ENCODE measurements around the gene HTR6. TPM values are rescaled to one million over a fixed set of nuclear protein-coding genes. Genes with fewer than 3 reads are reported as not detected.

HTR6 gene
- total and polyA plus RNA-seq, 2 experiments from 2014 or later, result not detected

- 0 to 10% methylated on average over 1 of the region's 1 CpG for WGBS, 2 experiments (ENCODE audit: low coverage in 1 of 2, low lambda C conversion rate in 2 of 2, missing lambda C conversion rate in 2 of 2)
- in situ Hi-C loops (cut with MboI), result no loop called here
- Histone ChIP-seq H3K36me3 (ENCODE audit: low read depth) (peaks cover 16% of the 10 kb centered on the region), H3K9me2 (ENCODE audit: insufficient read depth) (no peaks in the 10 kb centered on the region), H3K4me2 (ENCODE audit: unreplicated experiment) (peak overlapping the region; percentile 52), H4K20me1 (ENCODE audit: insufficient read depth) (no peaks in the 10 kb centered on the region), H2AFZ (no peak overlapping the region), H3K79me2 (ENCODE audit: insufficient read depth) (peaks cover 63% of the 10 kb centered on the region), H3K4me1 (ENCODE audit: insufficient read depth) (peaks cover 57% of the 10 kb centered on the region), H3K9ac (peak overlapping the region; percentile 29; the same call in 1 of the 2 replicates), H3F3A (ENCODE audit: insufficient read depth) (peaks cover 61% of the 10 kb centered on the region), H3K27me3 (replicated peaks; ENCODE audit: insufficient read depth) (no peaks in the 10 kb centered on the region), H3K9me3 (ENCODE audit: low read depth) (no peaks in the 10 kb centered on the region), H3K27ac (peak overlapping the region; percentile 79), H3K4me3 (peak overlapping the region; percentile 41)
- DNase-seq, result peak; percentile 90
- TF ChIP-seq EZH2 (IDR thresholded peaks at IDR 0.05; ENCODE audit: insufficient read depth, poor library complexity, severe bottlenecking) (no peak), EZH2phosphoT487 (IDR thresholded peaks at IDR 0.05; ENCODE audit: insufficient read depth, low read depth) (no peak)
Observed at GRCh38 chr1:19622204-19622603, 42.5 kb upstream of the HTR6 start.

GRCh38 chr1:19623523-19623922 is 41.2 kb upstream of the HTR6 start:
- H4K20me1 ChIP-seq (ENCODE audit: insufficient read depth), result no peaks in the 10 kb centered on the region
- no peak for TF ChIP-seq EZH2 (IDR thresholded peaks at IDR 0.05; ENCODE audit: insufficient read depth, poor library complexity, severe bottlenecking)
- TF ChIP-seq EZH2phosphoT487 (IDR thresholded peaks at IDR 0.05; ENCODE audit: insufficient read depth, low read depth), result no peak
- in situ Hi-C loops (cut with MboI), result no loop called here
- WGBS, 2 experiments (ENCODE audit: low coverage in 1 of 2, low lambda C conversion rate in 2 of 2, missing lambda C conversion rate in 2 of 2), result 83 to 92% methylated on average over 3 of the region's 3 CpGs
- peaks cover 56% of the 10 kb centered on the region for H3F3A ChIP-seq (ENCODE audit: insufficient read depth)
- peak overlapping the region; percentile 19 for H3K4me2 ChIP-seq (ENCODE audit: unreplicated experiment)
- peaks cover 51% of the 10 kb centered on the region for H3K79me2 ChIP-seq (ENCODE audit: insufficient read depth)
- peak; percentile 58 for DNase-seq
- H2AFZ ChIP-seq, result no peak overlapping the region
- H3K9ac ChIP-seq, result no peak overlapping the region
- no peaks in the 10 kb centered on the region for H3K9me3 ChIP-seq (ENCODE audit: low read depth)
- H3K27me3 ChIP-seq (replicated peaks; ENCODE audit: insufficient read depth), result no peaks in the 10 kb centered on the region
- peak overlapping the region; percentile 79 for H3K27ac ChIP-seq
- peaks cover 25% of the 10 kb centered on the region for H3K36me3 ChIP-seq (ENCODE audit: low read depth)
- H3K9me2 ChIP-seq (ENCODE audit: insufficient read depth), result no peaks in the 10 kb centered on the region
- H3K4me1 ChIP-seq (ENCODE audit: insufficient read depth), result peaks cover 51% of the 10 kb centered on the region
- H3K4me3 ChIP-seq, result no peak overlapping the region

GRCh38 chr1:19625291-19625937 is 39.3 kb upstream of the HTR6 start:
- DNase-seq, result no peak
- no peak overlapping the region for H3K9ac ChIP-seq
- no peaks in the 10 kb centered on the region for H3K27me3 ChIP-seq (replicated peaks; ENCODE audit: insufficient read depth)
- no peak overlapping the region for H3K27ac ChIP-seq
- H3K4me1 ChIP-seq (ENCODE audit: insufficient read depth), result peaks cover 35% of the 10 kb centered on the region
- peaks cover 41% of the 10 kb centered on the region for H3K79me2 ChIP-seq (ENCODE audit: insufficient read depth)
- H3K4me3 ChIP-seq, result no peak overlapping the region
- WGBS, 2 experiments (ENCODE audit: low coverage in 1 of 2, low lambda C conversion rate in 2 of 2, missing lambda C conversion rate in 2 of 2), result 94 to 96% methylated on average over 8 of the region's 8 CpGs
- H3K9me2 ChIP-seq (ENCODE audit: insufficient read depth), result no peaks in the 10 kb centered on the region
- in situ Hi-C loops (cut with MboI), result no loop called here
- H2AFZ ChIP-seq, result no peak overlapping the region
- H3K4me2 ChIP-seq (ENCODE audit: unreplicated experiment), result no peak overlapping the region
- H3K36me3 ChIP-seq (ENCODE audit: low read depth), result peaks cover 30% of the 10 kb centered on the region
- H3F3A ChIP-seq (ENCODE audit: insufficient read depth), result peaks cover 37% of the 10 kb centered on the region
- TF ChIP-seq EZH2 (IDR thresholded peaks at IDR 0.05; ENCODE audit: insufficient read depth, poor library complexity, severe bottlenecking) (no peak), EZH2phosphoT487 (IDR thresholded peaks at IDR 0.05; ENCODE audit: insufficient read depth, low read depth) (no peak)
- no peaks in the 10 kb centered on the region for H4K20me1 ChIP-seq (ENCODE audit: insufficient read depth)
- no peaks in the 10 kb centered on the region for H3K9me3 ChIP-seq (ENCODE audit: low read depth)

DNA sequence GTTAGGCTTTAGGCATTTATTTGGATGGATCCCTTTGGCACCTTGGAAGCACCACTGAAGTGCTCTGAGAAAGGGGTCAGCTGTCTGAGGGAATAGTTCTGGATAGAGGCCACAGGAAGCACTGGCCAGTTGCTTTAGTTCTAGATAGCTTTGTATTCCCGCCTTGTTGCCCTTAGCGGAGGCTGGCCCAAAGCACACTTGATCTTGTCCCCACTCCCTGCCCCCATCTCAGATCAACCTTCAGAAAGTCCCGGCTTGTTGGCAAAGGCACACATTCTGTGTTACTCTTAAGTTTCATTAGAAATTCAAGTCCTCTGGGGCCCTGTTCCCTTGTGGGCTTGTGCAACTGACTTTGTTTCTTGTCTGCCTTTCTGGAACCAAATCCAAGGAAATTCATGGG is 35.8 kb upstream of the HTR6 start:
- no peaks in the 10 kb centered on the region for H4K20me1 ChIP-seq (ENCODE audit: insufficient read depth)
- peaks cover 30% of the 10 kb centered on the region for H3K36me3 ChIP-seq (ENCODE audit: low read depth)
- 76 to 78% methylated on average over 3 of the region's 3 CpGs for WGBS, 2 experiments (ENCODE audit: low coverage in 1 of 2, low lambda C conversion rate in 2 of 2, missing lambda C conversion rate in 2 of 2)
- H3F3A ChIP-seq (ENCODE audit: insufficient read depth), result peaks cover 3% of the 10 kb centered on the region; the same call in 1 of the 2 replicates
- peaks cover 29% of the 10 kb centered on the region for H3K79me2 ChIP-seq (ENCODE audit: insufficient read depth)
- H3K4me2 ChIP-seq (ENCODE audit: unreplicated experiment), result no peak overlapping the region
- H3K4me3 ChIP-seq, result no peak overlapping the region
- no peak overlapping the region for H3K9ac ChIP-seq
- in situ Hi-C loops (cut with MboI), result no loop called here
- peaks cover under 1% of the 10 kb centered on the region; the same call in 1 of the 2 replicates for H3K4me1 ChIP-seq (ENCODE audit: insufficient read depth)
- TF ChIP-seq EZH2phosphoT487 (IDR thresholded peaks at IDR 0.05; ENCODE audit: insufficient read depth, low read depth) (no peak), EZH2 (IDR thresholded peaks at IDR 0.05; ENCODE audit: insufficient read depth, poor library complexity, severe bottlenecking) (no peak)
- no peak overlapping the region for H3K27ac ChIP-seq
- DNase-seq, result no peak
- no peak overlapping the region for H2AFZ ChIP-seq
- H3K27me3 ChIP-seq (replicated peaks; ENCODE audit: insufficient read depth), result no peaks in the 10 kb centered on the region
- H3K9me3 ChIP-seq (ENCODE audit: low read depth), result no peaks in the 10 kb centered on the region
- no peaks in the 10 kb centered on the region for H3K9me2 ChIP-seq (ENCODE audit: insufficient read depth)
